Activated T-helper 1 cell treated with anti-CD3 and anti-CD28 coated beads, Interleukin-2, amount 50 U/mL, for 16 hours (primary cell): Measurements from ENCODE around the gene JUN.
A peak's percentile ranks its signal among the peaks of the same experiment; 100 is the strongest.

Experiments
- DNase-seq, 2 donors: peaks; one replicate each; pipeline ENCODE4 v3.0.0-alpha.2; 2020; ENCODE audit warnings: low read depth in 1 of 2, low spot score in 1 of 2

The JUN gene

GRCh38 chr1:58764294-58764978 is 19.4 kb downstream of the JUN start:
- no peak for DNase-seq

GRCh38 chr1:58763214-58763613 is 20.6 kb downstream of the JUN start:
- no peak for DNase-seq

- DNase-seq: no peak
Observed at GRCh38 chr1:58762806-58763205, 21.0 kb downstream of the JUN start.

GRCh38 chr1:58755468-58755872 is 28.4 kb downstream of the JUN start:
- peak; percentile 7 to 26 for DNase-seq

- no peak for DNase-seq
Observed at GRCh38 chr1:58754683-58755467, 29.0 kb downstream of the JUN start.

- DNase-seq: no peak
Observed at GRCh38 chr1:58754073-58754613, 29.7 kb downstream of the JUN start.

GRCh38 chr1:58753431-58753866 is 30.4 kb downstream of the JUN start:
- DNase-seq: no peak

DNA sequence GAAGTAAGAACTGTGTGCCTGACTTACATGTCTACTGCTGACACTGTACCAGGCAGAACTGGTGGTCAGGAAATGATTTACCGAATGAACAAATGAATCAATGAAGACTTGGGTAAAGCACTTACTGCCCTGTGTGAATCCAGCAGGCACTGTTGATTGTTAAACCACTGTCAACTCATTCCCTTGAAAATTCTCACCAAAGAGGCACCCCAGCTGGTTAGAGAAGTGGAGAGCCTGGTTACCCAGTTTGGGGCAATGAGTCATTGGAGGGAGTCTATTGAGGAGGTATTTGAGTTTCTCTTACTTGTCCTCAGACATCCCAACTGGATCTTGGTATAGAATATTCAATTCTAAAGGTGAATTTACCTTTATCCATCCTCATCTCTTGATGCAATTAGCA is 34.2 kb downstream of the JUN start:
- no peak for DNase-seq

DNA sequence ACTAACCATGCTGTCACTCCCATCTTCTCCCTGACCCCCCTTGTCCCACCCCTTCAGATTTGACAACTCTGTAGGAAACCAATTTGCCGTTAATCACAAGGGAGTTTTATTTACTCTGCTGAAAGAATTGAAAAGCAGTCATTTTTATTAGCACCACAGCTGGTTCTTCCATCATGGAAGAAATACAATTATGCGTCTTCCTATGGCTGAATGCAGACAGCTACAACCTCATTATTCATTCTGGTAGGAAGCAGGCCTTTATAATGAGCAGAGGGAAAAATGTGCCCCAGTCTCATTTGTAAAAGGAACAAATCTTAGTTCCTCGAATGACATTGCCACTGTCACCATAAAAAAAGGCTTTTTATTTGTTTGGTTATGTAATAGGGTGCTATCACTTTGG is 35.2 kb downstream of the JUN start:
- no peak for DNase-seq

DNA sequence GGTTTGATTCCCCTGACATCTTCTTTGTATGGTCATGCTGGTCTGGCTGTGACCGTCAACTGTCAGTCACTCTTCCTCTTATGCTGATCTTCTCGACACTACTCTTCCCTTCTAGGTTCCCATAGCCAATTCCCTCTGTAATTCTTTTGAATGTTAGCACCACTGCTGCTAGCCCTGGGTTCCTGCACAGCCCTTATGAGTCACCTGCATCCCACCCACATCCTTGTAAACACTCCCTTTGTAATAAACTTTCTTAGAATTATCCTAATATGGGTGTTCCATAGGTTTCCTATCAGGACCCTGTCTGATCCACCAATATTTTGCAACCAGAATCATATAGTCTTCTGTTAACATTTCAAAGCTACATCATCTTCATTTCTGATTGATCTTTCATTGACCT is 37.1 kb downstream of the JUN start:
- no peak for DNase-seq

DNA sequence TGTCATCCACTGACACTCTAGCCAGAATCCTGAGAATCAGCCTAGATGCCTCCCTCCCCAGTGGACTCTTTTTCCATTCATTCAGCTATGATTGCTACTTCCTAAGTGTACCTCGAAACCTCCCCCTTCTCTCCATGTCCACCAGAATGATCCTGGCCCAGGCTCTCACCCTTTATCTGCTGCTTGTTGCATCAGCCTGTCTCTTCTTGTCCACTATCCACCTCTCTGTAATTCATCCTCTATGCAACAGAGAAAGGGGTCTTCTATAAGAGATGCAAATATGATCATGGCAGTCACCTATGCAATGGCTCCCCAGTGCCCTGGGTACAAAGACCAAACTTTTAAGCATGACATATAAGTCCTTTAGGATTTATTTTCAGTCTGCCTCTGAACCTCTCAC is 37.7 kb downstream of the JUN start:
- no peak for DNase-seq

- no peak for DNase-seq
Observed at GRCh38 chr1:58745666-58746065, 38.2 kb downstream of the JUN start.

DNA sequence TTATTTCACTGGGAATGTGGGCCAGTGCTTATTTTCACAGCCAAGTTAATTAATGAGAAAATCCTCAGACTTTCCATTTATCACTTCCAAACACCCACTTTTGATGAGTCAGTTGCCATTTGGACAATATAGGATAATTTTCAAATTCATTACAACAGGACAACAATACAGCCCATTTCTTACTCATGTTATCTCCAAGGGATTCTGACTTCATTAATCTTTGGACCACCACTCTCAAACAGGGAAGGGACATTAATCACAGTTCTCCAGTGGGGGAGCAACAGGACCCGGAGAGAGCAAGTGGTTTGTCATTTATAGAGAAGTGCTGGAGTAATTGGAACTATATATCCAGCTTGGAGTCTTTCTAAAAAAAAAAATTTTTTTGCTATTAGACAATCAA is 38.7 kb downstream of the JUN start:
- no peak for DNase-seq

DNA sequence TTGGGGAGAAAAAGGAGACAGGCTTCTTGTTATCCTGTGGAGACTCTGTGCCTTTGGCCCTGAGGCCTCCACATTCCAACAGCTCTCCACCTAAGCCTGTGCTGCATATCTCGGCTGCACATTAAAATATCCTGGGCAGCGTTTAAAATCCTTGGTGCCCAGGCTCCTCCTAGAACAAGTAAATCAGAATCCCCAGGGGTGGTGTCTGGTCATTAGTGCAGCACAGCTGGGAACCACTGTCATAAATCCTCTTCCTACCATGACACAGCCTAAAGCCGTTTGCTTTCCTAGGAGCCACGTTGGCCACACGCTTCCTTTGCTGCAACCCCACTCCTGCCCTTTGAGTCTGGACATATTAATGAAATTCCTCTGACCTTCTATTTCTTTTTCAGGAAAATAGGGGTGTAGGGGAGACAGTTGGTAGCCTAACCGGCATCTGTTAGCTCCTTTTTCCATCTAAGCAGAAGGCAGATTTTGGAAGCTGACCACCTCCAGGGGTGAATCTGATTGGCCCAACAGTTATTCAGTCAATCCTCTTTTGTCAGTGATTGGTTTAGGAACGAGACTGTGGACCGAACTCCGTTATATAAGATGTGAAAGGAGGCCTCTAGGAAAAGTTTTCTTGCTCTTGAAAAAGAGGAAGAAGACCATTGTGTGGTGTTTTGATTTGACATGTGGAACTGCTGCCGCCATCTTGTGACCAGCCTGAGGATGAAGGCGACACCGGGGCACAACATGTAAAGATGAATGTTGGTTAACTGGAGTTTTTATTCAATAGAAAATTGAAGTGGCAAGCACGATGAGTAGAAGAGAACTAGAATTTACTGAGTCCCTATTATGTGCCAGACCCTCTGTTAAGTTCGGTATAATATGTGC is 41.9 kb downstream of the JUN start:
- DNase-seq: no peak

DNA sequence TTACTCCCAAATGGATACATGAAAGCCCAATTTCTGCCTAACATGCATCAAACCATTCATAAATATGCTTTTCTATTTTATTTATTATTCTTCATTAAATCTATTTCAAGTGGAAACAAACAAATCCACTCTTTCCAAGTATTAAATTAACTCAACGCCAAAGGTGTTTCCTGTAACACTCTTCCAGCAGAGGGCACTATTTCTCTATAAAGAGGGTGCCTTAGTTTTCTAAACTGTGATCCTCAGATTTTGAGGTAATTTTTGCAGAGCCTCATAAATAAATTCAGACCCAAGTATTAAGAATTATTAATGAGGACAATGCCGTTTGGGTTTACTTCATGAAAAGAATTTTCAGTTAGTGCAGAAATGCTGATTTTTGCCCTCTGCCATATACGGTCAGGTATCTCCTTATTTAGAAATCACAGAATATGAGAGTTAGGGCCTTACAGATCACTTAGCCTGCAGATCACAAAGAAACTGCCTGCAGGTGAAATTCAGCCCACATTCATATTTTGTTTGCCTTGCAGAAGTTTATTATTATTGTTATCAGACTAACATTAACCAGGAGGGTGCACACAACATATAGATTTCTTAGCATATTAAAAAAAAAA is 43.9 kb downstream of the JUN start:
- no peak for DNase-seq

- DNase-seq: no peak
Observed at GRCh38 chr1:58738876-58739275, 45.0 kb downstream of the JUN start.

DNA sequence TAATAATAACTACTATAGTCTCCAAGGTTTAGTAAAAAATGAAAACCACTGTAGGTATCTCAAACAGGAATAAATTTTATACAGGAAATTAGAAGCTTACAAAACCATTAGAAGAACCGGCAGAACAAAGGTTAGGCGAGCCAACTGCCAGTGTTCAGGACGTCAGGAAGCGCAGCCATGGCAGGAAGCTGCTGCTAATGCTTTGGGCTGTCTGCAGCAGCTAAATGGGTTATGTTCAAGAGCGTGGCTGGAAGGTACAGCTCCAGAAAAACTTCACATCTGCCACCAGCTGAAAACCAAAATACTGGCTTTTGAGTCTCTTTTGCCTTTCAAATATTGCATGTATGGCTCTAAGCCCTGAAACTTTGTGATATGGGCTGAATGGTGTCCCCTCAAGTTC is 48.3 kb downstream of the JUN start:
- DNase-seq: no peak

DNA sequence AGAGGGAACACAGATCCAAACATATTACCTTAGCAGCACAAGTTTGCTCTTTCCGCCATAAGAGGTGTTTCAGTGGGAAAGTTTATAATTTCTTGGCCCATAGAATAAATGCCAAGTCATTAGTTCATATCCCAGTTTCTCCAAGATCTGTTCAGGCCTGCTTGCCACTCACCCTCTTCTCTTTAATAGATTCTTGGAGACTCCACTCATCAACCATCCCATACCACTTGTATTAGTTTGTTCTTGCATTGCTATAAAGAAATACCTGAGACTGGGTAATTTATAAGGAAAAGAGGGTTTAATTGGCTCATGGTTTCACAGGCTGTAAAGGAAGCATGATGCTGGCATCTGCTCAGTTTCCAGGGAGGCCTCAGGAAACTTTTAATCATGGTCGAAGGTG is 49.2 kb downstream of the JUN start:
- no peak for DNase-seq

GRCh38 chr1:58732087-58732775 is 51.6 kb downstream of the JUN start:
- no peak for DNase-seq
